ENCODE data around the gene FRMD4A. TPM values are rescaled to one million over a fixed set of nuclear protein-coding genes. Genes with fewer than 3 reads are reported as not detected.
"Not testable (repeated sequence)": the region's sequence is repeated elsewhere in the genome, so short reads cannot be mapped to it uniquely, and the experiment has no call there.

Gene FRMD4A
- total RNA-seq, 1 donor from 2014 or later = 20.2 TPM

DNA sequence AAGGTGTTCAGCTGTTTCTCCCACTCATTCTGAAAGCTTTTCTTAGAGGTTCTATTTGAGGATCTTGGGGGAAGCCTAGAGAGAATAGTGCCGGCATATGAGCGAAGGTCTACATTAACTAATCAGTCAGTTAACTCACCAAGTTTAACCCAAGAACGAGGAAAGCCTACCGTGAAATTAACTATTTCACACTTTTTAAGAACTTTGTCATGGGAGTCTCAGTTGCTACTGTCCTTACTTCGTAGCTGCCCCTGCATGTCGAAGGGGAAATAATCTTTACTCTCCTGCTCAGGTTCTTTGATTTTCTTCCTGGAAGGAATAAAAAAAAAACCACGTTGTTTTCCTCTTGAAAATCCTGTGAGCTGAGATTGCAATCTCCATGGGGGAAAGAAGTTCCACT lies 115.1 kb downstream of the FRMD4A start:
- Histone ChIP-seq H3K4me3 (no peak overlapping the region), H3K9me3 (ENCODE audit: low read depth) (no peaks in the 10 kb centered on the region), H3K27me3 (no peaks in the 10 kb centered on the region), H3K4me1 (peaks cover 9% of the 10 kb centered on the region), H3K27ac (no peak overlapping the region), H3K36me3 (no peaks in the 10 kb centered on the region), H4K20me1 (ENCODE audit: low read depth) (no peaks in the 10 kb centered on the region), H3F3A (ENCODE audit: low read depth) (no peaks in the 10 kb centered on the region), H3K79me2 (ENCODE audit: low read depth) (no peaks in the 10 kb centered on the region), H2AFZ (replicated peaks) (no peak overlapping the region), H3K9ac (no peak overlapping the region), H3K4me2 (no peak overlapping the region)
- H3K9me3 Mint-ChIP-seq = no peaks in the 10 kb centered on the region
- no peak for DNase-seq (ENCODE audit: low spot score)
- peaks cover 12% of the 10 kb centered on the region for H3K4me1 Mint-ChIP-seq
- no peak overlapping the region for H3K27ac Mint-ChIP-seq
- H3K4me3 Mint-ChIP-seq = no peak overlapping the region
- H3K36me3 Mint-ChIP-seq = no peaks in the 10 kb centered on the region
- TF ChIP-seq EZH2 (IDR thresholded peaks at IDR 0.05) = no peak
- TF ChIP-seq, protein P1, sequence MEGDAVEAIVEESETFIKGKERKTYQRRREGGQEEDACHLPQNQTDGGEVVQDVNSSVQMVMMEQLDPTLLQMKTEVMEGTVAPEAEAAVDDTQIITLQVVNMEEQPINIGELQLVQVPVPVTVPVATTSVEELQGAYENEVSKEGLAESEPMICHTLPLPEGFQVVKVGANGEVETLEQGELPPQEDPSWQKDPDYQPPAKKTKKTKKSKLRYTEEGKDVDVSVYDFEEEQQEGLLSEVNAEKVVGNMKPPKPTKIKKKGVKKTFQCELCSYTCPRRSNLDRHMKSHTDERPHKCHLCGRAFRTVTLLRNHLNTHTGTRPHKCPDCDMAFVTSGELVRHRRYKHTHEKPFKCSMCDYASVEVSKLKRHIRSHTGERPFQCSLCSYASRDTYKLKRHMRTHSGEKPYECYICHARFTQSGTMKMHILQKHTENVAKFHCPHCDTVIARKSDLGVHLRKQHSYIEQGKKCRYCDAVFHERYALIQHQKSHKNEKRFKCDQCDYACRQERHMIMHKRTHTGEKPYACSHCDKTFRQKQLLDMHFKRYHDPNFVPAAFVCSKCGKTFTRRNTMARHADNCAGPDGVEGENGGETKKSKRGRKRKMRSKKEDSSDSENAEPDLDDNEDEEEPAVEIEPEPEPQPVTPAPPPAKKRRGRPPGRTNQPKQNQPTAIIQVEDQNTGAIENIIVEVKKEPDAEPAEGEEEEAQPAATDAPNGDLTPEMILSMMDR (IDR thresholded peaks at IDR 0.05) = no peak
- no peak for TF ChIP-seq EZH2phosphoT487 (IDR thresholded peaks at IDR 0.05)
- H3K27me3 Mint-ChIP-seq (ENCODE audit: insufficient read depth, low read depth) = peaks cover 7% of the 10 kb centered on the region

DNA sequence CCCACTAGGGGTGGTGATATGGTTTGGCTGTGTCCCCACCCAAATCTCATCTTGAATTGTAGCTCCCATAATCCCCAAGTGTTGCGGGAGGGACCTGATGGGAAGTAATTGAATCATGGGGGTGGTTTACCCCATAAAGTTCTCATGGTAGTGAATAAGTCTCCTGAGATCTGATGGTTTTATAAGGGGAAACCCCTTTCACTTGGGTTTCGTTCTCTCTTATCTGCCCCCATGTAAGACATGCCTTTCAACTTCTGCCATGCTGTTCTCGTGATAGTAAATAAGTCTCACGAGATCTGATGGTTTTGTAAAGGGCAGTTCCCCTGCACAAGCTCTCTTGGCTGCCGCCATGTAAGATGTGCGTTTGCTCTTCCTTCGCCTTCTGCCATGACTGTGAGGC lies 117.0 kb downstream of the FRMD4A start:
- not testable (repeated sequence) for H3K4me2 ChIP-seq; H3K9ac ChIP-seq; H3K27me3 ChIP-seq; H3K36me3 Mint-ChIP-seq; DNase-seq (ENCODE audit: low spot score); H3K4me1 ChIP-seq; H3K79me2 ChIP-seq (ENCODE audit: low read depth); H3K27ac ChIP-seq; H3K9me3 ChIP-seq (ENCODE audit: low read depth); H3K27ac Mint-ChIP-seq; H3F3A ChIP-seq (ENCODE audit: low read depth); H2AFZ ChIP-seq (replicated peaks); H3K4me3 Mint-ChIP-seq; H3K4me3 ChIP-seq; H3K9me3 Mint-ChIP-seq; H4K20me1 ChIP-seq (ENCODE audit: low read depth); H3K36me3 ChIP-seq; H3K27me3 Mint-ChIP-seq (ENCODE audit: insufficient read depth, low read depth)
- H3K4me1 Mint-ChIP-seq = peaks cover 12% of the 10 kb centered on the region

DNA sequence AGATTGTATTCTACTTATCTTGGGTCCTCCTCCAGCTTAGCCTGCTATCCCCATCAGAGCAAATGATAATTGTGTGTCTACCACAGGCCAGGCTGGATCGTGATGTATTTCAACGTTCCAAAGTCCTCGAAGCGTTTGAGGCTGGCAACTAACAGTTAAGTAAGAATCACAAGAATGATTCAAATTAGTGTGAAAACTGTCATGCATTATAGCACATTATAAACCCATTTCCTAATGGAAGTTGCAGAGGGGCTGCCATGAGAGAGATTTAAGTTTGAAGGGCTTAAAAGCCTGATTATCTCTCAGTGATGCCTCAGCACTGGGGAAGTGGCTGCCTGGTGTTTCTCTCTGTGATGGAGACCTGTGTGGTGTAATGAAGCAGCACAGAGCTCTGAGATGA lies 119.1 kb downstream of the FRMD4A start:
- H3K9me3 ChIP-seq (ENCODE audit: low read depth) = no peaks in the 10 kb centered on the region
- TF ChIP-seq, protein P1 (IDR thresholded peaks at IDR 0.05) = no peak
- TF ChIP-seq EZH2phosphoT487 (IDR thresholded peaks at IDR 0.05) = no peak
- TF ChIP-seq EZH2 (IDR thresholded peaks at IDR 0.05) = no peak
- no peak overlapping the region for H3K9ac ChIP-seq
- H3K36me3 ChIP-seq = no peaks in the 10 kb centered on the region
- no peaks in the 10 kb centered on the region for H3K9me3 Mint-ChIP-seq
- H3K4me3 Mint-ChIP-seq = no peak overlapping the region
- no peaks in the 10 kb centered on the region for H3K36me3 Mint-ChIP-seq
- no peak overlapping the region for H3K4me3 ChIP-seq
- peak overlapping the region; percentile 72 for H2AFZ ChIP-seq (replicated peaks)
- DNase-seq (ENCODE audit: low spot score) = no peak
- H3K4me2 ChIP-seq = no peak overlapping the region
- no peaks in the 10 kb centered on the region for H3F3A ChIP-seq (ENCODE audit: low read depth)
- no peak overlapping the region for H3K27ac ChIP-seq
- H3K27ac Mint-ChIP-seq = peak overlapping the region; percentile 35
- H3K4me1 ChIP-seq = peaks cover 9% of the 10 kb centered on the region
- no peaks in the 10 kb centered on the region for H3K27me3 ChIP-seq
- no peaks in the 10 kb centered on the region for H3K79me2 ChIP-seq (ENCODE audit: low read depth)
- peaks cover 12% of the 10 kb centered on the region for H3K4me1 Mint-ChIP-seq
- no peaks in the 10 kb centered on the region for H4K20me1 ChIP-seq (ENCODE audit: low read depth)
- H3K27me3 Mint-ChIP-seq (ENCODE audit: insufficient read depth, low read depth) = peaks cover 2% of the 10 kb centered on the region

DNA sequence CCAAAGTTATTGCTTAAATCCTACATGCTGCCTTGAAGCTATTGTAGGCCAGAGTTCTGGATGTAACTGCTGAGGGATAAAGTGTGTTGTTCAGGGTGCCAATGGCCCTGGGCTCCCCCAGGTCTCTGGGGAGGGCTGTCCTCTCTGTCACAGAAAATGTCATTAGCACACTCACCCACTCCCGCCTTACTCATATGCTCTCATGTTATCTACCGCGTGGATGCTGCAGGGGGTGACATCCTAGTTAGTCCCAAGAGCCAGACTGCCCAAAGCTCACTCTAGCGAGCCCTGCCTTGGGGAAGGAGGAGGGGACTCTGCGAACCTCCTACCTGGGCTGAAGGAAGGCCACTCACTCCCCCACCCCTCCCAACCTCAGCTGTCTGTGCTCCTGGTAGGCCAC lies 122.5 kb downstream of the FRMD4A start:
- Histone ChIP-seq H3K4me2 (no peak overlapping the region), H3F3A (ENCODE audit: low read depth) (no peaks in the 10 kb centered on the region), H3K4me1 (peaks cover 16% of the 10 kb centered on the region), H3K36me3 (no peaks in the 10 kb centered on the region), H2AFZ (replicated peaks) (no peak overlapping the region), H3K27me3 (no peaks in the 10 kb centered on the region), H3K79me2 (ENCODE audit: low read depth) (no peaks in the 10 kb centered on the region), H4K20me1 (ENCODE audit: low read depth) (no peaks in the 10 kb centered on the region), H3K27ac (no peak overlapping the region), H3K9me3 (ENCODE audit: low read depth) (no peaks in the 10 kb centered on the region), H3K9ac (no peak overlapping the region), H3K4me3 (no peak overlapping the region)
- Mint-ChIP-seq H3K27me3 (ENCODE audit: insufficient read depth, low read depth) (peaks cover 2% of the 10 kb centered on the region), H3K36me3 (no peaks in the 10 kb centered on the region), H3K4me1 (peaks cover 25% of the 10 kb centered on the region), H3K27ac (no peak overlapping the region), H3K4me3 (no peak overlapping the region), H3K9me3 (no peaks in the 10 kb centered on the region)
- DNase-seq (ENCODE audit: low spot score) = no peak
- TF ChIP-seq EZH2phosphoT487 (IDR thresholded peaks at IDR 0.05) = no peak
- TF ChIP-seq, protein P1 (IDR thresholded peaks at IDR 0.05) = no peak
- no peak for TF ChIP-seq EZH2 (IDR thresholded peaks at IDR 0.05)

All from neural progenitor cell (in vitro differentiated cells).